Activated naive CD4-positive, alpha-beta T cell (primary cell): ENCODE data around the gene SFR1.
A peak's percentile ranks its signal among the peaks of the same experiment; 100 is the strongest.

Experiments used
- DNase-seq, 4 experiments: peaks; one replicate each; lab custom pipeline; 2025; lab: John Stamatoyannopoulos, UW

The SFR1 gene

GRCh38 chr10:104104926-104105325 is 17.0 kb upstream of the SFR1 start:
- DNase-seq, result no peak

- no peak for DNase-seq
Measured at GRCh38 chr10:104109908-104110662, 11.9 kb upstream of the SFR1 start.

DNA sequence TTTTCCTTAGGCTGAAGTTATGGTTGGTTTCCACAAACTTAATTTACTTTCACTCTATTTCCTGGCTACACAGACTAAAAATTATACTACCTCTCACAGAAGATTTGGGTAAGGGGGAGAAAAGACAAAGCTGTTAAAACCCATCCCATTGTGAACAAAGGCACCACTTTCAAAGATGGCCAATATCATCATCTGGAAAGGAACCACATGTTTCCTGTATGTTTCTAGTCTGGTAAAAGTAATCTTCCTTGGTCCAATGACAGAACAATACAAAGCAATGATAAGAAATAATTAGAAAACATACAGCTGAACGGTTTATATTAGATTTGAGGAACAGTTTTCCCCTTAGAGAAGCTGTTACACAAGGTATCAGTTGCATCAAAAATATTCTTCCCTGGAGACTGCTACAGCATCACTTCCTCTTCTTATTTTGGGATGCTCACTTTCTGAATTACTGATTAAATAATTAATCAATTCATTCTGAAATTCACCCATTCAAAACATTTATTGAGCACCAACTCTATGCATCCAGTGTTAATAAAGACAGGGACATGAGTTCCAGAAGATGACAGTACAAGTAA is 8.5 kb upstream of the SFR1 start:
- DNase-seq, result no peak

- no peak for DNase-seq
Measured at GRCh38 chr10:104117839-104118323, 4.1 kb upstream of the SFR1 start.

GRCh38 chr10:104119996-104120395 is 2.0 kb upstream of the SFR1 start:
- DNase-seq, result no peak

GRCh38 chr10:104120512-104120902 is 1.5 kb upstream of the SFR1 start:
- no peak for DNase-seq

GRCh38 chr10:104120903-104121484 is 977 bp upstream of the SFR1 start:
- peak; percentile 46 to 71 (median 50) for DNase-seq

GRCh38 chr10:104122225-104123107 is 495 bp downstream of the SFR1 start:
- DNase-seq, result no peak

GRCh38 chr10:104123397-104123796 is 1.4 kb downstream of the SFR1 start:
- no peak for DNase-seq

DNA sequence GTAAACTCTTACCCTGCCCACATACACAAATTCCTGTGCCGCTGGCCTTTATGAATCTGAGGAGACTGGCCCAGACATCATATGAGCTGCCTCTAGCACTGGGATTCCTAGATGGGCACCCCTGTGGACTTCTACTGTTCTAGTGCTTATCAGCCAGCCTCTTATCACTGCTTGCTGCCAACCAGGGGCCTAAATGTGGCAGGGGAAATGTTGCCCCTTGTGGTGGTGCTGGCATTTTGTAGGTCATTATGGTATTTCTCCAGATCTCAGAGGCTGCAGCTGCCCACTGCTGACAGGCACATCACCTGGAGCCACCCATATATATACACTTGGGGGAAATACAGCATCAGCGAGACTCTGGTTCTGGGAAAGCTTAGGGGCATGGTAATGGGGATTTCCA is 5.4 kb downstream of the SFR1 start:
- no peak for DNase-seq

DNA sequence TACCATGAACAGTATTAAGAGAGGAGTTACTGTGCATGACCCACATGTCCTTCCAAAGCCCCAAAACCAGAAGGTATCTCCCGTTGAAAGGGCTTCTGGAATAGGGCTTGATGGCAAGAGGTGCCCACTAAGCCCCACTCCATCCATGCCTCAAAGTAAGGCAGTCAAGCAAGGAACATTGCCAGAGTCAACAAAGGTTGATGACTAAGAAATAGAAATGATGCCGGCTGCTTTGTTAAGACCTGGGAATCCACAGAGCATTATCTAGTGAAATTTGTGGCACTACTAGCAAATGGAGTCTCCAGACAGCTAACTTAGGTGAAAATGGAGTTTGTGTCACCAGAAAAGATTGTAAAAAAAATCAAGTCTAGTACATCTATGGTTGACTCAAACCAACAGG is 6.2 kb downstream of the SFR1 start:
- no peak for DNase-seq

DNA sequence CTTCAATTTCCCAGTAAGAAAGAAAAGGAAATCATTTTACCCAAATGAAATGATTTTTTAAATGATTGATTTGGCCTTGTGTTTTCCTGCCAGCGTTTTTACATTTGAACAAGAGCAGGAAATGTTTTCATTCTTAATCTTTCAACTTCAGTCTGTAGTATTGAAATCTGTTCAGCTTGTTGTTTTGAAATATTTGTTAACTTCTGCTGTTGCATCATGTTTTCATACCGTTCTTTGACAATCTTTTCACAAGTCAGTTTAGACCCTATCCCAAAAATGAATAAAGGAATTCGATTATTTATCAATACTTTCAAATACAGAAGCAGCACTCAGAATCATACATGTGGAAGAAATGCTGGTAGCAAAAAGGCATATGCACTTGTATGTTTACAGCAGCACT is 8.1 kb downstream of the SFR1 start:
- DNase-seq, result no peak

DNA sequence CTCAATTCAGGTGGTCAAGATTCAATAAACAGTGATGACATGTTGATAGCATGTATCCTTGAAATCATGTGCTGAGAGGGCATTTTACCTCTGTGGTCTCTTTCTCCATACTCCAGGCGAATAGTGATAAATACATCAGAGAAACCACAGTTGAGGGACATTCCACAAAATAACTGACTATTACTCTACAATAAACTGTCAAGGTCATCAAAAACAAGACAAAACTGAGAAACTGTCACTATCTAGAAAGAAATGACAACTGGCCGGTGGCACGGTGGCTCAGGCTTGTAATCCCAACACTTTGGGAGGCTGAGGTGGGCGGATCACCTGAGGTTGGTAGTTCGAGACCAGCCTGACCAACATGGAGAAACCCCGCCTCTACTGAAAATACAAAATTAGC is 16.2 kb downstream of the SFR1 start:
- no peak for DNase-seq

GRCh38 chr10:104139221-104139620 is 17.2 kb downstream of the SFR1 start:
- DNase-seq, result no peak

DNA sequence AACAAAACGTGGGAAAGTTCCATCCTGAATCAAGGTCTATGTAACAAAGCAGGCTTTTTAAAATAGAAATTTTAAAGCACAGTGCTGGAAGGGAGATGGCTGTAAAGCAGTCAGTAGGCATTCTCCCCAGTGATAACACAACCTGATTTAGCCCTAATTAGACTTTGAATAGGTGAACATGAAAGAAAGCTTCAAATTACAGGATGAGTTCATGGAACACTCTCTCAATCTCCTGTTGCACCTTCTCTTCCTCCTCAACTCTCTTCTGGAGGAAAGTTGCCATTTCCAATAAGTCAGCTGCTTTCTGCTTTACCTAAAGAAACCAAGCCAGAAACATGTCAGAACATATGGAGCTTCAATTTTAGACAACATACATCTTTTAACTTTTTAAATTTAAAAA is 20.1 kb downstream of the SFR1 start:
- DNase-seq, result no peak

DNA sequence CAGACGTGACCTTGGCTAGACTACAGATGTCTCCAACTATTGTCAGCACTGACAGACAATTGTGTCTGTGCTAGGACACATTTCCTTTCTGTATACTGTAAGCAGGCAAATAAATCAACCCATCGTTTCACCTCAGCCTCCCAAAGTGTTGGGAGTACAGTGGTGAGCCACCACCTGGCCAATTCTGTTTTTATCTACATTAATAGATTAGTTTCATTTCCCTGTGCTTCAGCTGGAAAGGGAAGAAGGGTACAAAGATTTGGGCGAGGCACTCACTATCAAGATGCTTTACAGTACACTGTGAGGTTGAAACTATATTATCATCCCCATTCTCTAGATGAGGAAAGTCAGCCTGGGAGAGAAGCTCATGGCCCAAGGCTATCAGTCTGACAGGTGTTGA is 21.9 kb downstream of the SFR1 start:
- DNase-seq, result no peak

- no peak for DNase-seq
Measured at GRCh38 chr10:104144931-104145330, 23.0 kb downstream of the SFR1 start.

DNA sequence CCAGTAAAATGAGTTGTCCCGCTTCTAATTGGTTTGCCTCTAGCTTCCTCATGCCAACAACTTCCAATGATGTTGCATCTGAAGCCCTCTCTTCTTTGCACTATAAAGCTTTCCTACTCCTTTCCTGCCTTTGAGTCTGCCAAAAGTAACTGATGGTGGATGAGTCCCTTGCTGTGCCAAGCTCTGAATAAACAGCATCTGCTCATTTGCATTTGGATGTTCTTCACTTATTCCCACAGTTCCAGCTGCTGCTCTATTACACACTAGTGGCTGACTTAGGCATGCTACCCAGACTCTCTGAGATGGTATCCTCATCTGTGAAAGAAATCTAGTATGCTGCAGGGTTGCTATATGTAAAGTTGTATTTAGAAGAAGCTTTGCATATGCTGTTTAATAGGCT is 24.9 kb downstream of the SFR1 start:
- DNase-seq, result no peak

- DNase-seq, result no peak
Measured at GRCh38 chr10:104150139-104150538, 28.2 kb downstream of the SFR1 start.

DNA sequence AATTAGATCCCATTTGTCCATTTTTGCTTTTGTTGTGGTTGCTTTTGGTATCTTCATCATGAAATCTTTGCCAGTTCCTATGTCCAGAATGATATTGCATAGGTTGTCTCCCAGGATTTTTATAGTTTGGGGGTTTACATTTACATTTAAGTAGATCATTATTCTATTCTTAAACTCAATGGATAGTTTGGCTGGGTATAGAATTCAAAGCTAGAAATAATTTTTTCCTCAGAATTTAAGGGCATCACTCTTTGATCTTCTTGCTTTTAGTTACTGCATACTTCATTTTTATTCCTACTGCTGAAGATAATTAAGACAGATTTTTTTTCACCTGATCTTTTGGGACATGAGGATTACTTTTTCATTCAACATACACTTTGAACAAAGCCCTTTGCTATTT is 29.8 kb downstream of the SFR1 start:
- DNase-seq, result no peak

GRCh38 chr10:104155591-104155990 is 33.6 kb downstream of the SFR1 start:
- DNase-seq, result no peak

GRCh38 chr10:104170610-104171254 is 48.8 kb downstream of the SFR1 start:
- no peak for DNase-seq
